Stimulated activated CD4-positive, alpha-beta T cell treated with anti-CD3 and anti-CD28 coated beads, TNF-alpha, amount 100 ng/mL, for 24 hours (primary cell): ENCODE results near the gene CBFA2T3.

Source experiments
- DNase-seq, 3 experiments: peaks; one replicate each; pipeline ENCODE4 v3.0.0-alpha.2; 2020; ENCODE audit warnings: low read depth in 3 of 3

Gene CBFA2T3

GRCh38 chr16:88840600-88841215 is 136.3 kb downstream of the CBFA2T3 start:
- DNase-seq: no peak

- no peak for DNase-seq
Observed at GRCh38 chr16:88839745-88840599, 137.0 kb downstream of the CBFA2T3 start.

GRCh38 chr16:88839026-88839529 is 137.9 kb downstream of the CBFA2T3 start:
- DNase-seq: no peak

- DNase-seq: no peak
Observed at GRCh38 chr16:88838566-88838965, 138.4 kb downstream of the CBFA2T3 start.

GRCh38 chr16:88837806-88838205 is 139.2 kb downstream of the CBFA2T3 start:
- no peak for DNase-seq

- DNase-seq: no peak
Observed at GRCh38 chr16:88836791-88837190, 140.2 kb downstream of the CBFA2T3 start.

GRCh38 chr16:88835818-88836217 is 141.2 kb downstream of the CBFA2T3 start:
- no peak for DNase-seq

GRCh38 chr16:88835383-88835782 is 141.6 kb downstream of the CBFA2T3 start:
- no peak for DNase-seq

- no peak for DNase-seq
Observed at GRCh38 chr16:88834670-88835069, 142.3 kb downstream of the CBFA2T3 start.

- DNase-seq: no peak
Observed at GRCh38 chr16:88833086-88833485, 143.9 kb downstream of the CBFA2T3 start.

- DNase-seq: no peak
Observed at GRCh38 chr16:88831838-88832237, 145.2 kb downstream of the CBFA2T3 start.

GRCh38 chr16:88830783-88831182 is 146.2 kb downstream of the CBFA2T3 start:
- DNase-seq: no peak

- no peak for DNase-seq
Observed at GRCh38 chr16:88830258-88830657, 146.7 kb downstream of the CBFA2T3 start.

GRCh38 chr16:88828711-88829110 is 148.3 kb downstream of the CBFA2T3 start:
- DNase-seq: no peak

GRCh38 chr16:88827727-88828126 is 149.3 kb downstream of the CBFA2T3 start:
- no peak for DNase-seq

GRCh38 chr16:88826070-88826840 is 150.8 kb downstream of the CBFA2T3 start:
- DNase-seq: no peak

- no peak for DNase-seq
Observed at GRCh38 chr16:88825146-88825545, 151.9 kb downstream of the CBFA2T3 start.
